DOHH2 (cell line): ENCODE results near the gene UGT1A5.

Experiments
- CTCF ChIP-seq: fragments of 200-600 bp; sonication (generic); IDR thresholded peaks from one replicate; pipeline ENCODE4 v1.5.1; 2014; ENCODE audit warnings: antibody characterized with exemption, mild to moderate bottlenecking, low read depth, low read length; ENCODE audit not compliant: poor library complexity, severe bottlenecking
- EZH2phosphoT487 ChIP-seq: fragments of 200-600 bp; sonication (generic); IDR thresholded peaks from 2 replicates; pipeline ENCODE4 v1.6.1; 2017; ENCODE audit warnings: borderline replicate concordance, mild to moderate bottlenecking, antibody characterized with exemption, low read length, moderate library complexity, mixed read lengths

GRCh38 chr2:233772153-233772552 is 59.4 kb downstream of the UGT1A5 start:
- TF ChIP-seq CTCF (no peak), EZH2phosphoT487 (no peak)
